Endometrium (tissue), 2 donors: Measurements from ENCODE around the gene SEPTIN14.
"Not testable (repeated sequence)": the region's sequence is repeated elsewhere in the genome, so short reads cannot be mapped to it uniquely, and the experiment has no call there.

ENCODE experiments used
- FAIRE-seq: peaks from 2 replicates; lab custom pipeline; 2012; peaks lifted over from hg19 to GRCh38; lab: Jason Lieb, UNC
- donor health status: control.
- donor health status: control.

The SEPTIN14 gene

DNA sequence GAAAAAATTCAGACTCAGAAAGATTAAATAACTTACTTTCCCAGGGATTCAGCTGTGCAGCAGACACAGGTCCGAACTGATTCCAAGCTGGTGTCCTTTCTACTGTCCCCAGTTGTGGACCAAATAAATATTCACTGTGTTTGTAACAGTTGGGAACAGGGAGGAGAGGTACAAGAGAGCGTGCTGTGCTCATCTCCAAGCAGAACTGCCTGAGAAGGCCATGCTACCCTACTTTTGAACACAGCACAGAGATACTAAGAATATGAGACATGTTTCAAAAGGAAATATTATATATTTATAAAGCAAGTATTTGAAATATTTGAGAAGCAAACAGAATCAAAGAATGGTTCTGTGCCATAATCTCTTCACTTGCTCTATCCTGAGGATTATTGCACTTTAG, at the start of gene SEPTIN14:
TSS of gene SEPTIN14 (minus strand) at position 101 of the 400 bp plus-strand sequence. CDS start 756 bp downstream, outside the sequence.
- not testable (repeated sequence) for FAIRE-seq

DNA sequence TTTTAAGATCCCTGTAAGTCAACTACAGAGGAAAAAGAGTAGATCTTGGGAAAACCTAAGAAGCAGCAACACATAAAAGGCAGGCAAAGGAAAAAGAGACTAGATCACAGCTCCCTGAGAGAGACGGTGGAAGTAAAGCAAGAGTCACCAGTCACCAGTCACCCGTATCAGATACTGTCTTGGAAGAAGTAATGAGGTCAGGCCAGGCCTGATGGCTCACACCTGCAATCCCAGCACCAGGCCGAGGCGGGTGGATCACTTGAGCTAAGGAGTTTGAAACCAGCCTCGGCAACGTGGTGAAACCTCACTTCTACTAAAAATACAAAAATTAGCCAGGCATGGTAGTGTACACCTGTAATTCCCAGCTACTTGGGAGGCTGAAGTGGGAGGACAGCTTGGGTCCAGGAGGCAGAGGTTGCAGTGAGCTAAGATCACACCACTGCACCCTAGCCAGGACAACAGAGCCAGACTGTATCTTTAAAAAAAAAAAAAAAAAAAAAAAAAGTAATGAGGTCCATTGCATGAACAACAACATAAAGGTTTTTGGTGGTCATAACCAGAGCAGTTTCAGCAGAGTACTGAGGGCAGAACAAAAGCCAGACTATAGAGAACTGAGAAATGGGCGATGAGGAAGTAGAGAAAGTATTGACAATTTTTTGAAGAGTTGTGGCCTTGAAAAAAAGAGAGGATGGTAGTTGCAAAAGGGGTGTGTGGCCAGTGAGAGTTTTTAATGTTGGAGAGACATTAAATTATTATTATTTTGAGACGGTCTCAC, 41.6 kb upstream of the SEPTIN14 start:
- FAIRE-seq, result no peak

DNA sequence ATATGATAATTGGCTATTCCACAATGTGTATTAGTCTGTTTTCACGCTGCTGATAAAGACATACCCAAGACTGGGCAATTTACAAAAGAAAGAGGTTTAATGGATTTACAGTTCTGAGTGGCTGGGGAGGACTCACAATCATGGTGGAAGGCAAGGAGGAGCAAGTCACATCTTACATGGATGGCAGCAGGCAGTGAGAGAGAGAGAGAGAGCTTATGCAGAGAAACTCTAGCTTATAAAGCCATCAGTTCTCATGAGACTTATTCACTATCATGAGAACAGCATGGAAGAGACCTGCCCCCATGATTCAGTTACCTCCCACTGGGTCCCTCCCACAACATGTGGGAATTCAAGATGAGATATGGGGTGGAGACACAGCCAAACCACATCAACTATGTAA, 38.5 kb upstream of the SEPTIN14 start:
- FAIRE-seq, result not testable (repeated sequence)

DNA sequence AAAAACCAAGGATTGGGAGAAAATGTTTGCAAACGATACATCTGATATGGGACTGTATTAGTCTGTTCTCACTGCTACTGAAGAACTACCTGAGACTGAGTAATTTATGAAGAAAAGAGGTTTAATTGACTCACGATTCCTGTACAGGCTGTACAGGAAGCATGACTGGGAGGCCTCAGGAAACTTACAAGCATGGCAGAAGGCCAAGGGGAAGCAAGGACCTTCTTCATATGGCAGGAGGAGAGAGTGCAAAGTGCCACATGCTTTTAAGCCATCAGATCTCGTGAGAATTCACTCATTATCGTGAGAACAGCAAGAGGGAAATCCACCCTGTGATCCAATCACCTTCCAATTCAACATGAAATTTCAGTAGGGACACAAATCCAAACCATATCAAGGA, 35.7 kb upstream of the SEPTIN14 start:
- no peak for FAIRE-seq

DNA sequence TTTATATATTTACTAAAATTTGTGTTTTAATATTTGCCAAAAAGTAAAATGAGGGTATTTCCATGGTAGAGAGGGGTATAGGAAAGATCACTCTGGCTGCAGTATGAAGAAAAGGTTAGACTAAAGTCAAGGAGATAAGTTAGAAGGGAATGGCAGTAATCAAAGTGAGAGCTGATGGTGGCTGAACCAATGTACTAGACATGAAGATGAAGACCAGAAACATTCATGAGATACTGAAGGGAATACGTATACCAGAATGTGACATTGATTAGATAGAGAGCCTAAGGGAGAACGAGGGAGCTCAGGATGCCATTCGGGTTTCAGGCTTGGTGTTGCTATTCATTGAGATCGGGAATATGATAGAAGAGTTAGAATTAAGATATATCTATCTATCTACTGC, 32.5 kb upstream of the SEPTIN14 start:
- no peak for FAIRE-seq

DNA sequence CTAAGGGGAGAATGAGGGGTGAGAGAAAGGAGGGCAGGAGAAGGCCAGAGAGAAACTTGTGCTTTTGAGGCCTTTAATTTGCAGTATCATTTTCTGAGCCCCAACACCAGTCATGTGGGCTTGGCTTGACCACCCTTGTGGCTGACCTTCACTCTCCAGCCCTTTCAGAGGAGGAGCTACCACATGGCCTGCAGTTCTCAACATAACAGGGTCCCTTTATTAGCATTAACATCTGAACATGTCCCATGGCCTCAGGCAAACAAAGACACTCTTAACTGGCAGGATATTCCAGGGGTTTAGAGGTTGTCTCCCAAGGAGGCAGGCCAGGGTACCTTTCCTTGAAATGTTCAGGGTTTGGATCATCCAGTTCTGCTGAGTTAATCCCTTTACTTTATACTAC, 31.4 kb upstream of the SEPTIN14 start:
- no peak for FAIRE-seq

DNA sequence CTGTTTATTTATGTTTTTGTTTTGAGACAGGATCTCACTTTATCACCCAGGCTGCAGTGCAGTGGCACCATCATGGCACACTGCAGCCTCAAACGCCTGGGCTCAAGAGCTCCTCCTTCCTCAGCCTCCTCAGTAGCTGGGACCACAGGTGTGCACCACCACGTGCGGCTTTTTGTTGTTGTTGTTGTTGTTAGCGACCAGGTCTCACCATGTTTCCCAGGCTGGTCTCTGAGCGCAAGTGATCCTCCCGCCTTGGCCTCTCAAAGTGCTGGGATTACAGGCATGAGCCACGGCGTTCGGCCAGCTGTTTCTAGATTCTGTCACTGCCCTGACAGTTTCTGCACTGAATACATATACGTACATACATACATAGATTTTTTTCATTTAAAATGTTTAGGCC, 25.8 kb upstream of the SEPTIN14 start:
- FAIRE-seq, result not testable (repeated sequence)

DNA sequence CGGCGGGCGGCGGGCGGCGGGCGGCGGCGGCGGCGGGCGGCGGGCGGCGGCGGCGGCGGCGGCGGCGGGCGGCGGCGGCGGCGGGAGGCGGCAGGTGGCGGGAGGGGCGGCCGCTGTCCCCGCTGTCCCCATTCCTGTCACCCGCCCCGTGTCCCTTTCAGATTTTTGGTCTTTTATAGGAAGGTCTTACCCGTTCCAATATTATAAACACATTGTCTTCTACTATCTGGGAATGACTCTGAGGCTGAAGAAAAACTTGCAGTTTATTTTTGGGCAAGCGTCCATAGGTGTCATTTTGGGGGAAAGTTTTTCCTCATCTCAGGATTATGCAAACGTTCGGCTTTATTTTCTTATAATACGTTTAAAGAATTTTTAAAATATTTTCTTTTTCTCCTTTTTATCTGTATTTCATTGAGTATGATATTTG, 25.3 kb upstream of the SEPTIN14 start:
- FAIRE-seq, result no peak

DNA sequence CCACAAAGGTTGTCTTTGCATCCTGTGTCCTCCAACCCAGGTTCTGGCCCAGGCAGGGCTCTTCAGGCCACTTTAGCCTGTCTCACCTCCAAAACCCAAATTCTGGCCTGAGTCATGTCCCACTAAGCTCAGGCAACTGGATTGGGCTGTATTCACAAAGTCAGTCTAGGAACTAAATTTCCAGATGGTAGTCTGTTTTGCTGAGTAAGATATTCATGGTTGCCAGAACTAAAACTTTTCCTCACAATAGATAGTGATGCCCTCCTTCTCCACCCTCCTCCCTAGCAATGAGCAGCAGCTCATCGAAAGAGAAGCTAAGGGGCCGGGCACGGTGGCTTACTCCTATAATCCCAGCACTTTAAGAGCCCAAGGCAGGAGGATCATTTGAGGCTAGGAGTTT, 21.8 kb upstream of the SEPTIN14 start:
- no peak for FAIRE-seq

DNA sequence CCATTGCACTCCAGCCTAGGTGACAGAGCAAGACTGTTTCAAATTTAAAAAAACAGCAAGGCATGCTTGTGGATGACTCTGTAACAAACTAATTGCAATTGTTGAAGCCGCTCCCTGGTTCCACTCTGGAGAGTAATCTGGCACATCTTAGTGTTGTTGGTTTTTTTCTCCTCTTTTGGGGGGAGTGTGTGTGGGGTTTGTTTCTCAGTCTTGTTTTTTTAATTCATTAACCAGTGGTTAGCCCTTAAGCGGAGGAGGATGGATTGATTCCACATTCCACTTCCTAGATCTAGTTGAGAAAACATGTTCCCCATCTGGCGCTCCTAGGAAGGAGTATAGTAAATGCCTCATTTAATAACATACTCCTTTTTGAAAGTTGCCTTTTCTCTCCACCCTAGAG, 16.1 kb upstream of the SEPTIN14 start:
- FAIRE-seq, result peak; percentile 98

DNA sequence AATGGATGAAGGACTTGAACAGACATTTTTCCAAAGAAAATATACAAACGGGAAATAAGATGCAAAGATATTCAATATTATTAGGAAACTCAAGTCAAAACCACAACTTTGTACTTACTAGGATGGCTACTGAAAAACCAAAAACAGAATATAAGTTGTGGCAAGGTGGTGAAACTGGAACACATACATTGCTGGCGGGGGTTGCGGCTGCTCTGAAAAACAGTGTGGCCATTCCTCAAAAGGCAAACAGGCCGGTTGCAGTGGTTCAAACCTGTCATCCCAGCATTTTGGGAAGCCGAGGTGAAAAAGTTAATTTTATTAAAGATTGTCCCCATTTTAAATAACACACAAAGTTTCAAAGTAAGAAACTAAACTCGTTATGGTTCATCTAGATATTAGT, 14.8 kb upstream of the SEPTIN14 start:
- no peak for FAIRE-seq

DNA sequence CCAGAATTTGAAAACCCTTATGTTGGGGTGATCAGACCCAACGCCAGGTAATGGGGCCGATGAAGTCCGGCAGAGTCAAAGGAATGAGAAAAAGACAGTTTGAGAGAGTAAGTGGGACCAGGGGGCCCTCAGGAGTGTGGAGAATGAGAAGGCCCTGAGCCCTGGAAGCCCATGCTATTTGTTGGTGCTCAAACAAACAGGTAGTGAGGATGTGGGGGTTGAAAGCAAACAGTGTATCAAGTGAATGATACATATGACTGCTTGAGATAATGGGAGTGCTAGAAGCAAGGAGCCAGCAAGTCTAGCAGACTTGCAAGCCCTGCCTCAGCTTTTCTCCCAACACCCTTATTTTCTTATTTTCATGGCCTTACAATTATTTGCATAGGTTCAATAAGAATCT, 11.2 kb upstream of the SEPTIN14 start:
- FAIRE-seq, result no peak

DNA sequence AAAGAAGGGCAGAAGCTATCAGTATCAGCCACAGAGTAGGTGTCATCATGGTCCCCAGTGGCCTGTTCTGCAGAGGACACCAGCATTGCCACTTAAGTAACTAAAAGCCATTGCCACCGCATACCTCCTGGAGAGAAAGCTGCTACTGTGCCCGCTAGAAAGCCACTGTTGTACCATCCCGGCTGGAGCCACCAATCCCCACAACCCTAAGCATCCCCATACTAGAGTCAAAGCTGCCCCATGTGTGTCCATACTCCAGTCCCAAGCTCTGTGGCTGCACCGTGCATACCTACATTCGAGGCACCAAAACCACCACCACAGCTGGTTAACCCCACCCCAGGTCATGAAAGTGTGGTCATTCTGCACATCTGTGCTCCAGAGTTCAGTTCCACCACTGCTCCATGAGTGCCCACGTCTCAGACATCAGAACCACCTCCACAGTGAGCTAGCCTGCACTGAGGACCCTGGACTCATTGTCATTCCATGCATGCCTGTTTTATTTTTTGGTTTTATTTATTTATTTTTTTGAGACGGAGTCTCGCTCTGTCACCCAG, 9.5 kb upstream of the SEPTIN14 start:
- no peak for FAIRE-seq

DNA sequence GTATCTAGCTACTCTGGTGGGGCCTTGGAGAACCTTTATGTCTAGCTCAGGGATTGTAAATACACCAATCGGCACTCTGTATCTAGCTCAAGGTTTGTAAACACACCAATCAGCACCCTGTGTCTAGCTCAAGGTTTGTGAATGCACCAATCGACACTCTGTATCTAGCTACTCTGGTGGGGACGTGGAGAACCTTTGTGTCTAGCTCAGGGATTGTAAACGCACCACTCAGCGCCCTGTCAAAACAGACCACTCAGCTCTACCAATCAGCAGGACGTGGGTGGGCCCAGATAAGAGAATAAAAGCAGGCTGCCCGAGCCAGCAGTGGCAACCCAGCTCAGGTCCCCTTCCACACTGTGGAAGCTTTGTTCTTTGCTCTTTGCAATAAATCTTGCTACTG, 6.4 kb upstream of the SEPTIN14 start:
- not testable (repeated sequence) for FAIRE-seq

DNA sequence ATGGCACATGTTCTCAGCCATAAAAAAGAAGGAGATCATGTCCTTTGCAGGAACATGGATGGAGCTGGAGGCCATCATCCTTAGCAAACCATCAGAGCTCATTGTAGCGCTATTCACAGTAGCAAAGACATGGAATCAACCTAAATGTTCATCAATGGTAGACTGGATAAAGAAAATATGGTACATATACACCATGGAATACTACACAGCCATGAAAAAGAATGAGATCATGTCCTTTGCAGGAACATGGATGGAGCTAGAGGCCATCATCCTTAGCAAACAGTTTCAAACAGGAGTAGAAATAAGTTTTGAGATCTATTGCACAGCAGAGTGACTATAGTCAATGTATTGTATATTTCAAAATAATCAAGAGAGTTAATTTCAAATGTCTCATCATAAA, 17.4 kb downstream of the SEPTIN14 start:
- not testable (repeated sequence) for FAIRE-seq

DNA sequence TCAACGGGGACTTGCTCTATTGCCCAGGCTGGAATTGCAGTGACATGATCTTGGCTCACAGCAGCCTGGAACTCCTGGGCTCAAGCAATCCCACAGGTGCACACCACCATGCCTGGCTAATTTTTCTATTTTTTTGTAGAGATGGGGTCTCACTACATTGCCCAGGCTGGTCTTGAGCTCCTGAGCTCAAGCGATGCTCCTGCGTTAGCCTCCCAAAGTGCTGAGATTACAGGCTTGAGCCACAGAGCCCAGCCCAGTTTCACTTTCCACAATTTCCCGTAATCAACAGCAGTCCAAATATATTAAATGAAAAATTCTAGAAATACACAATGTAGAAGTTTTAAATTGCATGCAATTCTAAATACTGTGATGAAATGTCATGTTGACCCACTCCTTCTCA, 24.0 kb downstream of the SEPTIN14 start:
- FAIRE-seq, result no peak

DNA sequence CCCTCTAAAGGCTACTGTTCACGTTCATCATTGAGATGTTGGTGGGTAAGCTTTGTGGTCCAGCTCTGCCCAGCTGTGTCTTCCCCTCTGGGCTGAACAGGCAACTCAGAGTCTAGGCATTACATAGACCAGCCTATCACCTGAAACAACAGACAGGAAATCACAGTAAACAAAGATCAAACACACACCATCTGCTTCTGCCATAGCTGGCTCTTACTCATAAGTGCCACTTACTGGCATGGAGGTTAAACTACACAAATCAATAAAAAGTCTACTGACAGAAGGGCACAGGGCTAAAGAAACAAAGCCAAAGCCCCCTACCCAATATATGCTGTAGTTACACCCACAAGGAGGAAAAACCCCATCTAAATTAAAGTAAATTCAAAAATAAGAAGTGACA, 35.0 kb downstream of the SEPTIN14 start:
- no peak for FAIRE-seq

DNA sequence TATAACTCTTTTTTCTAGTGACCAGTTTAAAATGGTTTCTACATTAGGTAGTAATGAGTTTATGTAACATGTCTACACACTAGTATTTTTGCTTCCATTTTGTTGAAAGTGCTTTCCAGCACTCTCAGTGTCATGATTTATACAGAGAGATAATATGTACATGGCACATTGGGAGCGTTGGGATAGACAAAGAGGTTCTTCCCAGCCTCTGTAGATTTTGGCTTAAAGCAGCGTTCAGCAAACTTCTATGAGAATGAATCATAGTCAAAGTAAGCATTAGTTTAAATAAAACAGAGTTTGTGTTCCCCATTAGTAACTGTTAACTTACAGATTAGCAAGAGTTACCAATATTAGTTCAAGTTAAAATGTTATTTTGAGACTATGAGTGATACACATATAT, 43.9 kb downstream of the SEPTIN14 start:
- FAIRE-seq, result no peak

DNA sequence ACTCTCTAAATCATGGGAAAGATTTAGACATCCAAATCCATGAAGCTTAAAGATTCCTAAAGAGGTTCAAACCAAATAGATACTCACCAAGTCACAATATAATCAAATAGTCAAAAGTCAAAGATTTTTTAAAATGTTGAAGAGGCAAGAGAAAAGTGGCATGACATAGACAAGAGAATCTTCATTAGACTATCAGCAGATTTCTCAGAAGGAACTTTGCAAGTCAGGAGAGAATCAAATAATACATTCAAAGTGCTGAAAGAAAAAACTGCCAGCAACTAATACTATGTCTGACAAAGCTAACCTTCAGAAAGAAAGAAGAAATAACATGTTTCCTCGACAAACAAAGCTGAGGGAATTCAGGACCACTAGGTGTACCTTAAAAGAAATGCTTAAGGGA, 65.3 kb downstream of the SEPTIN14 start:
- FAIRE-seq, result not testable (repeated sequence)

DNA sequence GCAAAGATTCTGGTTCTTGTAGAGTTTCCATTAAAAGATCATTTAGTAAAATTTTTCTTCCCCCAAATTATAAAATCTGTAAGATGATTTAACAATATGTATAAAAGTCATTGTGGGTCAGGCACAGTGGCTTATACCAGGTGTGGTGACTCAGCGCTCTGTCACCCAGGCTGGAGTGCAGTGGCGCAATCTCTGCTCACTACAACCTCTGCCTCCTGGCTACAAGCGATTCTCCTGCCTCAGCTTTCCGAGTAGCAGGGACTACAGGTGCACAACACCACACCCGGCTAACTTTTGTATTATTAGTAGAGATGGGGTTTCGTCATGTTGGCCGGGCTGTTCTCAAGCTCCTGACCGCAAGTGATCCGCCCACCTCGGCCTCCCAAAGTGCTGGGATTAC, 68.0 kb downstream of the SEPTIN14 start:
- FAIRE-seq, result no peak

DNA sequence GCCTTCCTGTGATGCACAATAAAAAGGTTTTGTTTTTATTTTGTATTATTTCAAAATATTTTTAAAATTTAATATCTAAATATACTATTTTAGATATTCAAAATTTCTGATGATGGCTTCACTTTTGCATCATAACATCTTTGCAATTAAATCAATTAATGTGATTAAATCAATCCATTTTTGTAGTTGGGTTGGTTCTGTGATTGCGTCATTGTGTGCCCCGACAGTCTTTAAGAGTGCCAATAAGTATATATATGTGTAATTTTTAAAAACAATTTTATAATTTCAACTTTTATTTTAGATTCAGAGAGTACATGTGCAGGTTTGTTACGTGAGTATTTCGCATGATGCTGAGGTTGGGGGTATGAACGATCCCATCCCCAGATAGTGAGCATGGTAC, 70.5 kb downstream of the SEPTIN14 start:
- FAIRE-seq, result no peak

DNA sequence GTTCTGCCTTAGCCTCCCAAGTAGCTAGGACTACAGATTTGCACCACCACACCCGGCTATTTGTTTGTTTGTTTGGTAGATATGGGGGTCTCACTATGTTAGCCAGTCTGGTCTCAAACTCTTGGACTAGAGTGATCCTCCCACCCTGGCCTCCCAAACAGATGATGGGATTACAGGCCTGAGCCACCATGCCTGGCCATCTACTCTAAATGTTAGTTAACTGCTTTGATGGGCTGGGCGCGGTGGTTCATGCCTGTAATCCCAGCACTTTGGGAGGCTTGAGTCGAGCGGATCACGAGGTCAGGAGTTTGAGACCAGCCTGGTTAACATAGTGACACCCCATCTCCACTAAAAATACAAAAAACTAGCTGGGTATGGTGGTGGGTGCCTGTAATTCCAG, 74.8 kb downstream of the SEPTIN14 start:
- FAIRE-seq, result no peak

DNA sequence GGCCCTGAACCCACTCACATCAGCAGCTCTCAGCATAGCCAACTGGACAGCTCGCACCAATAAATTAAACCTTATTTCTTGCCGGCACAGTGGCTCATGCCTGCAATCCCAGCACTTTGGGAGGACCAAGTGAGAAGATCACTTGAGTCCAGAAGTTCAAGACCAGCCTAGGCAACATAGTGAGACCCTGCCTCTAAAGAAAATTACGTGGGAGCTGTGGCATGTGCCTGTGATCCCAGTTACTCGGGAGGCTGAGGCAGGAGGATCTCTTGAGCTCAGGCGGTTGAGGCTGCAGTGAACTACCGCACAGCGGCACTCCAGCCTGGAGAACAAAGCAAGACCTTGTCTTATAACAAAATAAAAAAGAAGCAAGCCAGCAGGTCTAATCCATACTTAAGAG, 75.7 kb downstream of the SEPTIN14 start:
- no peak for FAIRE-seq

DNA sequence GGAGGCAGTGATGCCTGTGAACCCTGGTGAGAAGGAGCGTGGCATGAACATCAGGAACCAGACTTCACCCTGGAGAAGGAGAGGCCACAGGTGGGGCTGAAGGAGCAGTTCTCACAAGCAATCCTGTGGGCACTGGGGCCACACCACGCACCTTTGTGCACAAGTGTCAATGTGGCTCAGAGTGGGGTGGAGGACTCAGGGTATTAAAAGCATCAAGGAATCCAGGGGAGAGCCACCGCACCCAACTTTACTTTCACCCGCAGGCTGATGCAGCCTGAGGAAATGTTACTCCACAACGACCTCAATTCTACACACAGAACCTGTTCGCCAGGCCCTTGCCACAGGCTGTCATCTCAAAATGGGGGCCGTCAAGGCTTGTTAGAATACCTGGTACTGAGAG, 77.1 kb downstream of the SEPTIN14 start:
- not testable (repeated sequence) for FAIRE-seq
